Gastrocnemius medialis (tissue), 4 donors: ENCODE data around the gene PLCG2.

Experiments
- POLR2A ChIP-seq, 2 donors: fragments of 450-650 bp; IDR thresholded peaks; one replicate each; pipeline ENCODE4 v1.6.1; 2017; ENCODE audit warnings: antibody characterized with exemption in 2 of 2, mild to moderate bottlenecking in 2 of 2, moderate library complexity in 2 of 2
- TF ChIP-seq, protein P1 (sequence below), 5 experiments: fragments of 450-650 bp in 3 of 5; fragments of 200-600 bp in 2 of 5; sonication (generic) in 2 of 5; IDR thresholded peaks in 4 of 5; conservative IDR thresholded peaks in 1 of 5; 1 replicate in 4 of 5; 2 replicates in 1 of 5; pipeline ENCODE4 v1.5.1; 2016 to 2019; ENCODE audit warnings: antibody characterized with exemption in 5 of 5, mild to moderate bottlenecking in 3 of 5, moderate library complexity in 3 of 5

DNA sequence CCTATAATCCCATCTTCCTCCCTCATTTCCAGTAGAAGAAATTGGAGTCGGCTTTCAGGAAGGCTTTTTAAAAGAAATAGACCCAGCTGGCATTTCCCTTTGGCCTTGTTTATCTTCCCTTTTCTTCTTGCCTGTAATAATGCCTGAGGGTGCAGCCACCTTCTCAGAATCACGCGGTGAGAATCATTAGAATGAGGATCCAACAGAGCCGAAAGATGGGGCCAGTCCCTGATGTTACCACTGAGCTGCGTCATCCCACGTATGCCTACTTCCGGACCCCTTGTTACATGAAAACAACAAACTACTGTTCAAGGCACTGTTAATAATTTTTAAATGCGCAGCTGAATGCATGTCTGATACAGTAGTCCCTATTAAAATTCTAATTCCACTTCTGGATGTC lies 208.0 kb downstream of the PLCG2 start:
- TF ChIP-seq, protein P1, sequence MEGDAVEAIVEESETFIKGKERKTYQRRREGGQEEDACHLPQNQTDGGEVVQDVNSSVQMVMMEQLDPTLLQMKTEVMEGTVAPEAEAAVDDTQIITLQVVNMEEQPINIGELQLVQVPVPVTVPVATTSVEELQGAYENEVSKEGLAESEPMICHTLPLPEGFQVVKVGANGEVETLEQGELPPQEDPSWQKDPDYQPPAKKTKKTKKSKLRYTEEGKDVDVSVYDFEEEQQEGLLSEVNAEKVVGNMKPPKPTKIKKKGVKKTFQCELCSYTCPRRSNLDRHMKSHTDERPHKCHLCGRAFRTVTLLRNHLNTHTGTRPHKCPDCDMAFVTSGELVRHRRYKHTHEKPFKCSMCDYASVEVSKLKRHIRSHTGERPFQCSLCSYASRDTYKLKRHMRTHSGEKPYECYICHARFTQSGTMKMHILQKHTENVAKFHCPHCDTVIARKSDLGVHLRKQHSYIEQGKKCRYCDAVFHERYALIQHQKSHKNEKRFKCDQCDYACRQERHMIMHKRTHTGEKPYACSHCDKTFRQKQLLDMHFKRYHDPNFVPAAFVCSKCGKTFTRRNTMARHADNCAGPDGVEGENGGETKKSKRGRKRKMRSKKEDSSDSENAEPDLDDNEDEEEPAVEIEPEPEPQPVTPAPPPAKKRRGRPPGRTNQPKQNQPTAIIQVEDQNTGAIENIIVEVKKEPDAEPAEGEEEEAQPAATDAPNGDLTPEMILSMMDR (IDR thresholded peaks at IDR 0.05 in 4 of 5, conservative IDR thresholded peaks at IDR 0.05 in 1 of 5): no peak
- no peak for TF ChIP-seq POLR2A (IDR thresholded peaks at IDR 0.05)
